IMR-90 (cell line): ENCODE measurements around the gene DPYSL5. TPM values are rescaled to one million over a fixed set of nuclear protein-coding genes. Genes with fewer than 3 reads are reported as not detected.

Source experiments
- ATAC-seq: fragments of 200-7000 bp; cut with Tn5 transposase; 2 replicates; pipeline ENCODE4 v1.9.1; 2020; ENCODE audit warnings: low read depth, mild to moderate bottlenecking, moderate library complexity
- BruUV-seq: library from RNA; stranded (reverse); fragments of 400-500 nt; replicated peaks from 2 replicates; lab custom pipeline; 2021; lab: Mats Ljungman, UMichigan
- CTCF ChIA-PET: fragments of 300-600 bp; formaldehyde crosslinking; extraction: SDS; loops from one replicate; lab custom pipeline; 2021; ENCODE audit warnings: antibody characterized with exemption; lab: Yijun Ruan, JAX
- POLR2A ChIA-PET: fragments of 300-600 bp; sonication (Branson Sonifier 250); formaldehyde crosslinking; loops from one replicate; lab custom pipeline; 2022; ENCODE audit warnings: antibody characterized with exemption; ENCODE audit not compliant: unreplicated experiment; lab: Charles Lee
- DNase-seq: peaks from one replicate; pipeline ENCODE4 v3.0.0; 2013
- H2AFZ ChIP-seq: replicated peaks from 2 replicates; pipeline ENCODE3; 2013; ENCODE audit warnings: low read length, mild to moderate bottlenecking; ENCODE audit not compliant: poor library complexity
- H2AK5ac ChIP-seq: 2 replicates; pipeline ENCODE4 v1.6.1; 2013; ENCODE audit warnings: low read depth, low read length, inconsistent platforms
- H2AK9ac ChIP-seq: replicated peaks from 2 replicates; pipeline ENCODE3; 2013; ENCODE audit warnings: mild to moderate bottlenecking, low read depth, low read length, moderate library complexity; ENCODE audit not compliant: poor library complexity
- H2BK120ac ChIP-seq: 2 replicates; pipeline ENCODE4 v1.6.1; 2013; ENCODE audit warnings: low read depth, low read length, inconsistent platforms
- H2BK15ac ChIP-seq: 3 replicates; pipeline ENCODE4 v1.6.1; 2013; ENCODE audit warnings: low read depth, low read length, inconsistent platforms
- H2BK20ac ChIP-seq: 2 replicates; pipeline ENCODE4 v1.6.1; 2013; ENCODE audit warnings: low read depth, mild to moderate bottlenecking, inconsistent platforms, low read length, moderate library complexity
- H2BK5ac ChIP-seq: 2 replicates; pipeline ENCODE4 v1.6.1; 2013; ENCODE audit warnings: mild to moderate bottlenecking, low read depth, low read length, inconsistent platforms; ENCODE audit not compliant: poor library complexity, severe bottlenecking
- H3K14ac ChIP-seq: replicated peaks from 2 replicates; pipeline ENCODE4 v1.6.1; 2013; ENCODE audit warnings: low read depth, low read length, inconsistent platforms
- H3K18ac ChIP-seq: 2 replicates; pipeline ENCODE4 v1.6.1; 2013; ENCODE audit warnings: low read depth, low read length, control low read depth
- H3K23ac ChIP-seq: 2 replicates; pipeline ENCODE4 v1.6.1; 2013; ENCODE audit warnings: low read depth, low read length, inconsistent platforms
- H3K27ac ChIP-seq: 2 replicates; pipeline ENCODE4 v1.5.1; 2013; ENCODE audit warnings: mild to moderate bottlenecking, control low read depth, low read length; ENCODE audit not compliant: insufficient read depth
- H3K27me3 ChIP-seq: 2 replicates; pipeline ENCODE4 v1.6.1; 2013; ENCODE audit warnings: low read length; ENCODE audit not compliant: control insufficient read depth, insufficient read depth
- H3K36me3 ChIP-seq: 2 replicates; pipeline ENCODE4 v1.6.1; 2013; ENCODE audit warnings: low read length, mixed read lengths; ENCODE audit not compliant: control insufficient read depth, insufficient read depth
- H3K4ac ChIP-seq: 2 replicates; pipeline ENCODE4 v1.6.1; 2013; ENCODE audit warnings: low read depth, low read length, inconsistent platforms
- H3K4me1 ChIP-seq: 2 replicates; pipeline ENCODE4 v1.6.1; 2013; ENCODE audit warnings: low read length, mixed read lengths; ENCODE audit not compliant: control insufficient read depth, insufficient read depth
- H3K4me2 ChIP-seq: 2 replicates; pipeline ENCODE4 v1.6.1; 2013; ENCODE audit warnings: low read depth, mild to moderate bottlenecking, control low read depth, low read length, moderate library complexity
- H3K4me3 ChIP-seq: 2 replicates; pipeline ENCODE4 v1.5.1; 2013; ENCODE audit warnings: low read depth, mild to moderate bottlenecking, control low read depth, low read length, moderate library complexity; ENCODE audit not compliant: insufficient read depth
- H3K56ac ChIP-seq: 2 replicates; pipeline ENCODE4 v1.6.1; 2013; ENCODE audit warnings: low read length, inconsistent platforms; ENCODE audit not compliant: insufficient read depth; ENCODE audit errors: extremely low read depth
- H3K79me1 ChIP-seq, 2 experiments: 2 replicates each; pipeline ENCODE4 v1.6.1; 2013; ENCODE audit warnings: low read length in 2 of 2, inconsistent platforms in 1 of 2, low read depth in 1 of 2
- H3K9ac ChIP-seq: 2 replicates; pipeline ENCODE4 v1.6.1; 2013; ENCODE audit warnings: low read depth, low read length, control low read depth
- H3K9me1 ChIP-seq: 2 replicates; pipeline ENCODE4 v1.6.1; 2013; ENCODE audit warnings: low read length, inconsistent platforms; ENCODE audit not compliant: insufficient read depth
- H3K9me3 ChIP-seq: 2 replicates; pipeline ENCODE4 v1.6.1; 2013; ENCODE audit warnings: low read length; ENCODE audit not compliant: control insufficient read depth, insufficient read depth
- H4K20me1 ChIP-seq: 2 replicates; pipeline ENCODE4 v1.6.1; 2013; ENCODE audit warnings: low read length, inconsistent platforms; ENCODE audit not compliant: insufficient read depth
- H4K5ac ChIP-seq: 2 replicates; pipeline ENCODE4 v1.6.1; 2013; ENCODE audit warnings: mild to moderate bottlenecking, low read depth, low read length, control low read depth
- H4K8ac ChIP-seq, 2 experiments: 2 replicates each; pipeline ENCODE4 v1.6.1; 2013; ENCODE audit warnings: low read depth in 2 of 2, low read length in 2 of 2, control low read depth in 1 of 2, inconsistent platforms in 1 of 2
- H4K91ac ChIP-seq: 2 replicates; pipeline ENCODE4 v1.6.1; 2013; ENCODE audit warnings: low read depth, low read length, inconsistent platforms; ENCODE audit not compliant: insufficient read depth
- BHLHE40 ChIP-seq: fragments of 150-350 bp; IDR thresholded peaks from 2 replicates; pipeline ENCODE4 v1.6.1; 2016; ENCODE audit warnings: mild to moderate bottlenecking, low read depth, low read length
- CEBPB ChIP-seq: IDR thresholded peaks from 2 replicates; pipeline ENCODE4 v1.6.1; 2012; ENCODE audit warnings: low read depth, low read length, improper control_type of control experiment
- CHD1 ChIP-seq: IDR thresholded peaks from 2 replicates; pipeline ENCODE4 v1.6.1; 2012; ENCODE audit warnings: low read depth, low read length, improper control_type of control experiment
- CTCF ChIP-seq: conservative IDR thresholded peaks from 2 replicates; pipeline ENCODE4 v1.5.1; 2012; ENCODE audit warnings: mild to moderate bottlenecking, low read depth, low read length, improper control_type of control experiment
- ELK1 ChIP-seq: fragments of 150-350 bp; IDR thresholded peaks from 2 replicates; pipeline ENCODE4 v1.6.1; 2016; ENCODE audit warnings: low read depth, mild to moderate bottlenecking, low read length, moderate library complexity, borderline replicate concordance
- MAZ ChIP-seq: IDR thresholded peaks from 2 replicates; pipeline ENCODE4 v1.6.1; 2012; ENCODE audit warnings: low read depth, mild to moderate bottlenecking, low read length, improper control_type of control experiment, moderate library complexity, borderline replicate concordance
- NFE2L2 ChIP-seq: fragments of 150-350 bp; IDR thresholded peaks from 2 replicates; pipeline ENCODE4 v1.6.1; 2016; ENCODE audit warnings: low read depth, mild to moderate bottlenecking, low read length
- POLR2A ChIP-seq: IDR thresholded peaks from 2 replicates; pipeline ENCODE4 v1.6.1; 2012; ENCODE audit warnings: mild to moderate bottlenecking, low read depth, low read length
- RAD21 ChIP-seq: IDR thresholded peaks from 2 replicates; pipeline ENCODE4 v1.6.1; 2012; ENCODE audit warnings: low read length, improper control_type of control experiment
- RFX5 ChIP-seq: IDR thresholded peaks from 2 replicates; pipeline ENCODE4 v1.8.0; 2012; ENCODE audit warnings: low read depth, mild to moderate bottlenecking, low read length, moderate library complexity
- SMC3 ChIP-seq: fragments of 150-350 bp; IDR thresholded peaks from 2 replicates; pipeline ENCODE4 v1.6.1; 2016; ENCODE audit warnings: low read depth, mild to moderate bottlenecking, antibody characterized with exemption, low read length, moderate library complexity
- WGBS, 2 experiments: methylation state at CpG; one replicate each; pipeline versions ENCODE4 v1.1.5 to v1.1.7; 2013; ENCODE audit warnings: missing lambda C conversion rate in 2 of 2; ENCODE audit not compliant: insufficient read length in 1 of 2; ENCODE audit errors: extremely low coverage in 2 of 2; 5-methylcytosine and 5-hydroxymethylcytosine counted together
- dilution Hi-C: fragments of 300-500 bp; cut with HindIII; formaldehyde crosslinking; loops from one replicate; pipeline ENCODE4 v1.14.3; 2018; ENCODE audit warnings: low sequenced_read_pairs; ENCODE audit not compliant: unreplicated experiment
- in situ Hi-C: fragments of 300-500 bp; cut with MboI; formaldehyde crosslinking; loops from 3 replicates; pipeline ENCODE4 v1.14.3; 2019; ENCODE audit warnings: low sequenced_read_pairs, inconsistent platforms, mixed read lengths
- intact Hi-C: fragments of 100-400 bp; cut with micrococcal nuclease; formaldehyde crosslinking; loops from 2 replicates; pipeline ENCODE4 v1.10.0; 2022
- polyA plus RNA-seq, 3 experiments: library from polyadenylated mRNA; depleted of rRNA; stranded (reverse); fragments of >200 nt; gene quantifications; 2 replicates each; pipeline ENCODE4 v1.2.3, GENCODE V29; 2012; ENCODE audit warnings: low replicate concordance in 1 of 3
- total RNA-seq: library from RNA; depleted of rRNA; stranded (reverse); fragments of >200 nt; gene quantifications from 2 replicates; pipeline ENCODE4 v1.2.3, GENCODE V29; 2012

DPYSL5 gene
- total and polyA plus RNA-seq, 2 of the 4 experiments (the other 2 are of a cell fraction) = not detected

GRCh38 chr2:26801796-26802195, 46.1 kb upstream of the DPYSL5 start:
- POLR2A ChIA-PET = no interaction called here
- Histone ChIP-seq H3K18ac (no peak overlapping the region), H3K36me3 (peaks cover 2% of the 10 kb centered on the region; the same call in 1 of the 2 replicates), H3K9me1 (0 out of 2 replicates have a peak, but pooled peaks cover 3% of the 10 kb centered on the region), H3K27me3 (no peaks in the 10 kb centered on the region), H4K20me1 (no peaks in the 10 kb centered on the region), H2BK15ac (no peak overlapping the region), H3K23ac (no peak overlapping the region), H2AK5ac (no peak overlapping the region), H2BK20ac (no peak overlapping the region), H2BK5ac (no peak overlapping the region), H2AK9ac (no peak overlapping the region), H3K79me1 (no peaks in the 10 kb centered on the region; a peak in 1 of 4 replicates), H2AFZ (peak overlapping the region; percentile 5), H3K27ac (no peak overlapping the region), H4K8ac (no peak overlapping the region), H3K56ac (no peak overlapping the region), H3K4me2 (no peak overlapping the region), H4K91ac (no peak overlapping the region), H3K4ac (no peak overlapping the region), H3K9ac (no peak overlapping the region), H4K5ac (no peak overlapping the region), H3K9me3 (no peaks in the 10 kb centered on the region), H2BK120ac (no peak overlapping the region), H3K14ac (no peak overlapping the region), H3K4me3 (no peak overlapping the region), H3K4me1 (no peaks in the 10 kb centered on the region)
- DNase-seq (no peak), ATAC-seq (no peak)
- intact Hi-C loops (no loop called here), dilution Hi-C loops (no loop called here), in situ Hi-C loops (no loop called here)
- CTCF ChIA-PET = interaction anchor here (0.6 kb wide), 1 partner anchor 106 kb away, joined by 5 read pairs; no protein-coding TSS in a partner anchor
- no TSS peak for BruUV-seq
- WGBS, 2 experiments = 94% methylated on average over 4 of the region's 7 CpGs; no CpG with 5 or more reads in 1 of the 2 experiments
- TF ChIP-seq CEBPB (no peak), MAZ (no peak), CTCF (no peak), RFX5 (no peak), POLR2A (no peak), BHLHE40 (no peak), CHD1 (no peak), ELK1 (no peak), SMC3 (no peak), RAD21 (no peak), NFE2L2 (no peak)
